RWPE1 (cell line): ENCODE measurements around the gene TMEM205.

Experiments
- CTCF ChIA-PET: fragments of 350-600 bp; sonication (Branson Sonifier 250); formaldehyde crosslinking; extraction: SDS; loops from one replicate; lab custom pipeline; 2021; lab: Yijun Ruan, JAX
- POLR2A ChIA-PET: fragments of 400-600 bp; formaldehyde crosslinking; extraction: SDS; loops from one replicate; lab custom pipeline; 2020; ENCODE audit warnings: antibody characterized with exemption; ENCODE audit not compliant: low non-redundant PET; lab: Yijun Ruan, JAX
- DNase-seq: peaks from one replicate; pipeline ENCODE4 v3.0.0; 2012; ENCODE audit warnings: low spot score
- H3K27ac ChIP-seq: fragments of 450-650 bp; 2 replicates; pipeline ENCODE4 v1.5.1; 2017
- CTCF ChIP-seq: fragments of 450-650 bp; conservative IDR thresholded peaks from 2 replicates; pipeline ENCODE4 v1.5.1; 2017; ENCODE audit warnings: low read depth, mild to moderate bottlenecking

Gene TMEM205

GRCh38 chr19:11295180-11295579 lies 50.9 kb downstream of the TMEM205 start:
- TF ChIP-seq CTCF: no peak
- CTCF ChIA-PET: interaction anchor here (1.0 to 2.0 kb wide), 2 partner anchors 186 to 187 kb away, joined by 5 to 6 read pairs; no protein-coding TSS in a partner anchor
- peak overlapping the region; percentile 80 for H3K27ac ChIP-seq
- POLR2A ChIA-PET: no interaction called here
- no peak for DNase-seq

- POLR2A ChIA-PET: interaction anchor here (0.6 to 0.7 kb wide), 3 partner anchors 30 to 189 kb away, joined by 3 to 4 read pairs (median 3); no protein-coding TSS in a partner anchor
- TF ChIP-seq CTCF: peak; percentile 99
- CTCF ChIA-PET: interaction anchor here (0.6 to 1.2 kb wide), 20 partner anchors 10 to 1194 kb away, joined by 3 to 15 read pairs (median 4); partner anchors contain the start of gene SWSAP1
- peak overlapping the region; percentile 80 for H3K27ac ChIP-seq
- DNase-seq: peak; percentile 94
Observed at GRCh38 chr19:11293433-11294389, 52.4 kb downstream of the TMEM205 start.
